Lung (tissue), 16 donors: ENCODE data around the gene MYH14. TPM values are rescaled to one million over a fixed set of nuclear protein-coding genes. Genes with fewer than 3 reads are reported as not detected.

Experiments used
- ATAC-seq: fragments of 200-7000 bp; cut with Tn5 transposase; one replicate; pipeline ENCODE4 v1.9.1; 2020; ENCODE audit warnings: moderate number of reproducible peaks; ENCODE audit not compliant: insufficient read depth, low FRiP score
- DNase-seq, 3 donors: peaks; one replicate each; pipeline ENCODE4 v3.0.0-alpha.2; 2013 to 2017
- H3K27ac ChIP-seq, 2 donors: one replicate each; pipeline ENCODE4 v1.5.1; 2013; ENCODE audit warnings: mild to moderate bottlenecking in 2 of 2, moderate library complexity in 2 of 2, control low read depth in 1 of 2, inconsistent platforms in 1 of 2, low read depth in 1 of 2, low read length in 1 of 2
- H3K27me3 ChIP-seq, 3 donors: one replicate each; pipeline ENCODE4 v1.5.1; 2013; ENCODE audit warnings: low read length in 2 of 3; ENCODE audit not compliant: control insufficient read depth in 3 of 3, insufficient read depth in 3 of 3
- H3K36me3 ChIP-seq, 4 donors: one replicate each; pipeline ENCODE4 v1.5.1; 2013; ENCODE audit warnings: low read length in 4 of 4, mild to moderate bottlenecking in 1 of 4, moderate library complexity in 1 of 4; ENCODE audit not compliant: control insufficient read depth in 4 of 4, insufficient read depth in 4 of 4
- H3K4me1 ChIP-seq, 5 donors: one replicate each; pipeline ENCODE4 v1.5.1; 2013; ENCODE audit warnings: low read length in 5 of 5, mild to moderate bottlenecking in 2 of 5, moderate library complexity in 1 of 5; ENCODE audit not compliant: control insufficient read depth in 5 of 5, insufficient read depth in 5 of 5
- H3K4me3 ChIP-seq: one replicate; pipeline ENCODE4 v1.5.1; 2013; ENCODE audit warnings: mild to moderate bottlenecking, control low read depth, moderate library complexity
- H3K9ac ChIP-seq, 2 donors: one replicate each; pipeline ENCODE4 v1.5.1; 2013; ENCODE audit warnings: low read length in 2 of 2, control low read depth in 1 of 2; ENCODE audit not compliant: insufficient read depth in 1 of 2
- H3K9me3 ChIP-seq, 4 donors: one replicate each; pipeline ENCODE4 v1.5.1; 2013; ENCODE audit warnings: low read length in 3 of 4, mild to moderate bottlenecking in 1 of 4, moderate library complexity in 1 of 4; ENCODE audit not compliant: control insufficient read depth in 4 of 4, insufficient read depth in 3 of 4
- CTCF ChIP-seq: IDR thresholded peaks from 2 replicates; pipeline ENCODE4 v1.5.1; 2012; ENCODE audit warnings: mild to moderate bottlenecking; ENCODE audit errors: control extremely low read depth, extremely low read depth
- WGBS, 2 donors: extraction: QIAGEN DNeasy Blood & Tissue Kit; methylation state at CpG; one replicate each; pipeline ENCODE4 v1.1.7; 2013; 5-methylcytosine and 5-hydroxymethylcytosine counted together
- long read RNA-seq, 5 donors: transcript quantifications; one replicate each; lab custom pipeline, GENCODE V29; 2026
- polyA plus RNA-seq, 2 donors: library from polyadenylated mRNA; stranded (reverse); fragments of 200-250 nt; gene quantifications; one replicate each; pipeline ENCODE4 v1.2.1, GENCODE V29; 2013
- total RNA-seq, 2 donors: library from RNA; depleted of rRNA in 1 of 2; stranded (reverse); fragments of >200 nt in 1 of 2; gene quantifications; one replicate each; pipeline ENCODE4 v1.2.1, GENCODE V29; 2014 to 2021
- donor health status: control.
- donor health status: control.
- donor health status: Bipolar disorder and iron deficiency.
- donor health status: healthy.
- donor health status: DM: yes; HTN: yes; CAD: no.

The MYH14 gene
- total RNA-seq, result 100 to 1,000 TPM in 1 of 2 donors, 10 to 100 TPM in 1; 55.3 to 142 TPM
- 100 to 1,000 TPM in 1 of 2 donors, 10 to 100 TPM in 1; 48.3 to 159 TPM for polyA plus RNA-seq
- long read RNA-seq, donor 1, transcript MYH14-207 (1 exons, 2,225 nt), result major isoform, 9 of 11 reads
- long read RNA-seq, donor 1, partial matches to known transcripts, result 0 of 11 reads
- long read RNA-seq, donor 1, other reads (novel, unspliced or antisense), result 0 of 11 reads
- long read RNA-seq, donor 2, transcript MYH14-207 (1 exons, 2,225 nt), result major isoform, 5 of 5 reads
- long read RNA-seq, donor 2, partial matches to known transcripts, result 0 of 5 reads
- long read RNA-seq, donor 2, other reads (novel, unspliced or antisense), result 0 of 5 reads
- long read RNA-seq, donor 3, transcript MYH14-207 (1 exons, 2,225 nt), result major isoform, 11 of 11 reads
- long read RNA-seq, donor 3, partial matches to known transcripts, result 0 of 11 reads
- long read RNA-seq, donor 3, other reads (novel, unspliced or antisense), result 0 of 11 reads
- long read RNA-seq, donor 4, transcript MYH14-207 (1 exons, 2,225 nt), result major isoform, 7 of 7 reads
- long read RNA-seq, donor 4, partial matches to known transcripts, result 0 of 7 reads
- long read RNA-seq, donor 4, other reads (novel, unspliced or antisense), result 0 of 7 reads
- long read RNA-seq, donor 5, full-length matches to known transcripts, result 13 of 13 reads
- long read RNA-seq, donor 5, partial matches to known transcripts, result 0 of 13 reads
- long read RNA-seq, donor 5, other reads (novel, unspliced or antisense), result 0 of 13 reads

GRCh38 chr19:50203281-50204080 is at the start of gene MYH14:
MYH14 (plus strand) TSS chr19:50203622; CDS start chr19:50210366, 6,744 bp downstream.
- peak within 1 kb of the TSS; percentile 79 to 94 for H3K27ac ChIP-seq
- peak within 1 kb of the TSS; percentile 39 to 42 for H3K9ac ChIP-seq
- DNase-seq (peak; percentile 95 to 96 (median 96)), ATAC-seq (peak; percentile 87)
- peaks cover 0 to 3% (median 0%) of the 10 kb centered on the region in 3 donors for H3K27me3 ChIP-seq
- TF ChIP-seq CTCF, result no peak
- 5% methylated on average over 58 to 78 of the region's 78 CpGs for WGBS, 2 donors
- no peaks in the 10 kb centered on the region for H3K9me3 ChIP-seq
- H3K36me3 ChIP-seq, result no peaks in the 10 kb centered on the region
- peak within 1 kb of the TSS; percentile 49 for H3K4me3 ChIP-seq
- peaks cover 0 to 28% (median 4%) of the 10 kb centered on the region in 5 donors for H3K4me1 ChIP-seq

GRCh38 chr19:50154529-50154928 is 48.9 kb upstream of the MYH14 start:
- no peak for DNase-seq
- Histone ChIP-seq H3K36me3 (no peaks in the 10 kb centered on the region), H3K4me1 (no peaks in the 10 kb centered on the region), H3K9me3 (peaks cover 0 to 10% (median 5%) of the 10 kb centered on the region in 4 donors), H3K4me3 (no peak overlapping the region), H3K27ac (no peak overlapping the region), H3K27me3 (peaks cover 0 to 3% (median 0%) of the 10 kb centered on the region in 3 donors), H3K9ac (no peak overlapping the region)
- TF ChIP-seq CTCF, result no peak
- no peak for ATAC-seq
- 74 to 78% methylated on average over 16 of the region's 16 CpGs for WGBS, 2 donors

- ATAC-seq (no peak), DNase-seq (no peak)
- peaks cover 0 to 11% (median 5%) of the 10 kb centered on the region in 4 donors for H3K9me3 ChIP-seq
- no peaks in the 10 kb centered on the region for H3K4me1 ChIP-seq
- H3K9ac ChIP-seq, result no peak overlapping the region
- no peak overlapping the region for H3K4me3 ChIP-seq
- no peak overlapping the region for H3K27ac ChIP-seq
- H3K36me3 ChIP-seq, result no peaks in the 10 kb centered on the region
- H3K27me3 ChIP-seq, result no peaks in the 10 kb centered on the region
- no peak for TF ChIP-seq CTCF
- 90 to 92% methylated on average over 8 of the region's 8 CpGs for WGBS, 2 donors
Observed at GRCh38 chr19:50155520-50156109, 47.8 kb upstream of the MYH14 start.
